GM12878 (cell line): ENCODE results near the gene CNTNAP2. TPM values are rescaled to one million over a fixed set of nuclear protein-coding genes. Genes with fewer than 3 reads are reported as not detected.

Experiments
- ATAC-seq: fragments of 200-7000 bp; cut with Tn5 transposase; 3 replicates; pipeline ENCODE4 v1.9.1; 2020; ENCODE audit warnings: mild to moderate bottlenecking, moderate library complexity
- BruUV-seq: library from RNA; stranded (reverse); fragments of 400-500 nt; replicated peaks from 2 replicates; lab custom pipeline; 2021; lab: Mats Ljungman, UMichigan
- CTCF ChIA-PET: fragments of 300-600 bp; sonication (Branson Sonifier 250); formaldehyde crosslinking; extraction: SDS; loops from one replicate; lab custom pipeline; 2021; ENCODE audit warnings: inconsistent platforms; lab: Yijun Ruan, JAX
- POLR2A ChIA-PET: fragments of 350-600 bp; formaldehyde crosslinking; extraction: SDS; loops from one replicate; lab custom pipeline; 2021; ENCODE audit warnings: inconsistent platforms; lab: Charles Lee
- RAD21 ChIA-PET: fragments of 300-600 bp; sonication (Branson Sonifier 250); formaldehyde crosslinking; loops from one replicate; lab custom pipeline; 2023; ENCODE audit warnings: antibody characterized with exemption; ENCODE audit not compliant: unreplicated experiment; lab: Charles Lee
- SMC1A ChIA-PET: fragments of 300-600 bp; sonication (Branson Sonifier 250); formaldehyde crosslinking; loops from one replicate; lab custom pipeline; 2023; ENCODE audit not compliant: unreplicated experiment, uncharacterized antibody; lab: Charles Lee
- DNase-seq: peaks from one replicate; pipeline ENCODE4 v3.0.0-alpha.2; 2011; ENCODE audit warnings: low read depth, low spot score
- FAIRE-seq: peaks from 3 replicates; lab custom pipeline; 2011; peaks lifted over from hg19 to GRCh38; lab: Jason Lieb, UNC
- H2AFZ ChIP-seq: 2 replicates; pipeline ENCODE4 v1.6.0; 2011; ENCODE audit warnings: low read depth, low read length, control low read depth; ENCODE audit not compliant: control insufficient read depth
- H3K27ac ChIP-seq: 2 replicates; pipeline ENCODE4 v1.5.1; 2011; ENCODE audit warnings: control low read depth; ENCODE audit not compliant: control insufficient read depth, insufficient read depth
- H3K27me3 ChIP-seq, 2 experiments: replicated peaks in 1 of 2; 2 replicates each; pipeline versions ENCODE4 v1.6.0 to v1.6.1; 2011; ENCODE audit warnings: low read length in 1 of 2; ENCODE audit not compliant: control insufficient read depth in 2 of 2, insufficient read depth in 2 of 2
- H3K36me3 ChIP-seq, 2 experiments: 2 replicates each; pipeline ENCODE4 v1.5.1; 2011; ENCODE audit warnings: low read length in 1 of 2; ENCODE audit not compliant: control insufficient read depth in 2 of 2, insufficient read depth in 2 of 2
- H3K4me1 ChIP-seq: 2 replicates; pipeline ENCODE4 v1.6.1; 2011; ENCODE audit warnings: mild to moderate bottlenecking, low read length, moderate library complexity, mixed read lengths; ENCODE audit not compliant: control insufficient read depth, insufficient read depth
- H3K4me2 ChIP-seq: 2 replicates; pipeline ENCODE4 v1.6.0; 2011; ENCODE audit warnings: control low read depth; ENCODE audit not compliant: control insufficient read depth, insufficient read depth
- H3K4me3 ChIP-seq: fragments of 200-600 bp; sonication (generic); 2 replicates; pipeline ENCODE4 v1.5.1; 2016
- H3K79me2 ChIP-seq: 2 replicates; pipeline ENCODE4 v1.6.0; 2011; ENCODE audit warnings: low read length; ENCODE audit not compliant: control insufficient read depth, insufficient read depth
- H3K9ac ChIP-seq: 2 replicates; pipeline ENCODE4 v1.8.0; 2011; ENCODE audit warnings: low read length, control low read depth, mixed read lengths; ENCODE audit not compliant: control insufficient read depth, insufficient read depth
- H3K9me3 ChIP-seq: replicated peaks from 3 replicates; pipeline ENCODE4 v1.5.1; 2011; ENCODE audit warnings: mild to moderate bottlenecking, low read length; ENCODE audit not compliant: control insufficient read depth, insufficient read depth
- H4K20me1 ChIP-seq: 2 replicates; pipeline ENCODE4 v1.6.0; 2011; ENCODE audit not compliant: control insufficient read depth, insufficient read depth
- CBFB ChIP-seq: IDR thresholded peaks from 2 replicates; pipeline ENCODE4 v1.6.1; 2016; ENCODE audit warnings: antibody characterized with exemption, low read depth
- DPF2 ChIP-seq: fragments of 450-650 bp; IDR thresholded peaks from 2 replicates; pipeline ENCODE4 v1.6.1; 2017; ENCODE audit warnings: mild to moderate bottlenecking
- EZH2 ChIP-seq: IDR thresholded peaks from 2 replicates; pipeline ENCODE4 v1.6.1; 2012; ENCODE audit warnings: low read depth, mild to moderate bottlenecking, control low read depth, inconsistent platforms, low read length, borderline replicate concordance; ENCODE audit not compliant: control insufficient read depth
- NRF1 ChIP-seq: conservative IDR thresholded peaks from 2 replicates; pipeline ENCODE4 v1.6.1; 2011; ENCODE audit warnings: mild to moderate bottlenecking, low read depth, low read length, improper control_type of control experiment
- PAX5 ChIP-seq: IDR thresholded peaks from 2 replicates; pipeline ENCODE4 v1.6.1; 2011; ENCODE audit warnings: low read depth, low read length, borderline replicate concordance
- STAT3 ChIP-seq: IDR thresholded peaks from 2 replicates; pipeline ENCODE4 v1.6.1; 2011; ENCODE audit warnings: low read depth, low read length, improper control_type of control experiment
- SUPT20H ChIP-seq: IDR thresholded peaks from 2 replicates; pipeline ENCODE4 v1.6.1; 2011; ENCODE audit warnings: low read depth, mild to moderate bottlenecking, low read length, moderate library complexity, borderline replicate concordance; ENCODE audit not compliant: control insufficient read depth
- SUZ12 ChIP-seq: fragments of 200-600 bp; sonication (generic); IDR thresholded peaks from one replicate; pipeline ENCODE4 v1.6.1; 2018; ENCODE audit warnings: antibody characterized with exemption, mild to moderate bottlenecking; ENCODE audit not compliant: unreplicated experiment
- ZBTB11 ChIP-seq: fragments of 450-650 bp; formaldehyde crosslinking; IDR thresholded peaks from 2 replicates; pipeline ENCODE4 v1.5.0; 2022; ENCODE audit warnings: mild to moderate bottlenecking, missing genetic modification characterization
- ZNF217 ChIP-seq: fragments of 450-650 bp; IDR thresholded peaks from 2 replicates; pipeline ENCODE4 v1.6.1; 2017; ENCODE audit warnings: antibody characterized with exemption, mild to moderate bottlenecking
- ZNF384 ChIP-seq: IDR thresholded peaks from 2 replicates; pipeline ENCODE4 v1.6.1; 2012; ENCODE audit warnings: low read depth, mild to moderate bottlenecking, low read length, improper control_type of control experiment, borderline replicate concordance
- WGBS: methylation state at CpG from one replicate; pipeline ENCODE4 v1.1.6; 2016; ENCODE audit warnings: low lambda C conversion rate; ENCODE audit not compliant: insufficient replicate concordance, insufficient coverage; ENCODE audit errors: missing lambda C conversion rate; 5-methylcytosine and 5-hydroxymethylcytosine counted together
- in situ Hi-C: fragments of 300-500 bp; cut with MboI; formaldehyde crosslinking; loops from 9 replicates; pipeline ENCODE4 v1.14.3; 2018; ENCODE audit warnings: mixed read lengths
- intact Hi-C: fragments of 100-400 bp; cut with micrococcal nuclease; formaldehyde crosslinking; loops from one replicate; pipeline ENCODE4 v1.14.2; 2022; ENCODE audit not compliant: unreplicated experiment
- polyA plus RNA-seq, 11 experiments: library from polyadenylated mRNA; depleted of rRNA in 4 of 11; unstranded in 6 of 11; stranded (reverse) in 5 of 11; fragments of >200 nt; fragmentation: Nextera tagmentation in 4 of 11; fragmentation: Illumina TruSeq in 1 of 11; extraction: Ambion mirVana in 4 of 11; extraction: Trizol in 1 of 11; gene quantifications; 1 replicate in 1 of 11; 2 replicates in 10 of 11; pipeline versions ENCODE4 v1.2.1 to v1.2.3, GENCODE V29; 2011 to 2016; ENCODE audit warnings: inconsistent platforms in 2 of 11, missing spikeins in 2 of 11, low read depth in 1 of 11
- total RNA-seq, 4 experiments: library from RNA; depleted of rRNA in 3 of 4; stranded (reverse); fragments of >200 nt in 3 of 4; fragmentation: Illumina TruSeq in 1 of 4; extraction: Trizol in 1 of 4; gene quantifications; 2 replicates each; pipeline versions ENCODE4 v1.2.1 to v1.2.3, GENCODE V29; 2013 to 2021

Gene CNTNAP2
- total and polyA plus RNA-seq, 10 of the 15 experiments (the other 5 are each of a cell fraction or from before 2014, with no cell fraction given), result 0.03 to 0.08 (median 0.03) TPM; not detected in 7

DNA sequence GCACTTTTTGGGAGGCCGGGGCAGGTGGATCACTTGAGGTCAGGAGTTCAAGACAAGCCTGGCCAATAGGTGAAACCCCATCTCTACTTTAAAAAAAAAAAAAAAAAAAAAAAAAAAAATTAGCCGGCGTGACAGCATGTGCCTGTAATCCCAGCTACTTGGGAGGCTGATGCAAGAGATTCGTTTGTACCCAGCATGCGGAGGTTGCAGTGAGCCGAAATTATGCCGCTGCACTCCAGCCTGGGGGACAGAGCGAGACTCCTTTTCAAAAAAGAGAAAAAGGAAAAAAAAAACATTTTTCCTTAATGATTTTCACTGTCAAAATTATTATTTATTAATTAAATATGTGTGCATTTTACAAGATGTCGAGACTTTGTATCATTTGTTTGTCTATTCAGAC lies 253.6 kb downstream of the CNTNAP2 start:
- peak; percentile 49 for FAIRE-seq
- no peak overlapping the region for H3K9ac ChIP-seq
- no TSS peak for BruUV-seq

More for the DNA sequence above, 253.6 kb downstream of the CNTNAP2 start:
- DNase-seq (no peak), ATAC-seq (no peak)
- no peaks in the 10 kb centered on the region for H3K36me3 ChIP-seq
- CTCF ChIA-PET, result interaction anchor here (0.6 kb wide), 1 partner anchor 25 kb away, joined by 3 read pairs; no protein-coding TSS in a partner anchor
- 52% methylated on average over 8 of the region's 9 CpGs for WGBS
- H3K4me1 ChIP-seq, result no peaks in the 10 kb centered on the region
- no peak overlapping the region for H2AFZ ChIP-seq
- in situ Hi-C loops, result no loop called here
- RAD21 ChIA-PET, result no interaction called here
- H3K9me3 ChIP-seq, result no peaks in the 10 kb centered on the region
- SMC1A ChIA-PET, result no interaction called here
- H3K4me2 ChIP-seq, result no peak overlapping the region
- intact Hi-C loops, result no loop called here
- H3K4me3 ChIP-seq, result no peak overlapping the region
- no peaks in the 10 kb centered on the region for H3K79me2 ChIP-seq
- no peaks in the 10 kb centered on the region for H4K20me1 ChIP-seq
- H3K27ac ChIP-seq, result no peak overlapping the region
- TF ChIP-seq SUPT20H, result no peak
- no peak for TF ChIP-seq ZNF217
- no peak for TF ChIP-seq ZBTB11
- no peak for TF ChIP-seq EZH2
- TF ChIP-seq PAX5, result no peak
- TF ChIP-seq NRF1, result no peak
- TF ChIP-seq CBFB, result no peak
- TF ChIP-seq STAT3, result no peak
- TF ChIP-seq SUZ12, result no peak
- TF ChIP-seq ZNF384, result no peak
- TF ChIP-seq DPF2, result no peak
- H3K27me3 ChIP-seq, result no peaks in the 10 kb centered on the region
- POLR2A ChIA-PET, result no interaction called here
